Activated naive CD4-positive, alpha-beta T cell treated with anti-CD3 and anti-CD28 coated beads, Interleukin-2, amount 10 ng/mL, durations not matched to agents 7 days and 5 days (primary cell): ENCODE measurements around the gene FER1L5.

Experiments
- CTCF ChIA-PET: fragments of 350-600 bp; sonication (Branson Sonifier 250); formaldehyde crosslinking; loops from one replicate; lab custom pipeline; 2021; ENCODE audit warnings: antibody characterized with exemption; lab: Charles Lee
- DNase-seq: peaks from one replicate; pipeline ENCODE4 v3.0.0-alpha.2; 2020
- H3K27ac Mint-ChIP-seq: one replicate; pipeline ENCODE4 v1.8.0; 2021; ENCODE audit warnings: mild to moderate bottlenecking, moderate library complexity, mixed read lengths
- H3K27me3 Mint-ChIP-seq: one replicate; pipeline ENCODE4 v1.8.0; 2021; ENCODE audit warnings: mild to moderate bottlenecking, mixed read lengths
- H3K36me3 Mint-ChIP-seq: one replicate; pipeline ENCODE4 v1.8.0; 2021; ENCODE audit warnings: mixed read lengths
- H3K4me1 Mint-ChIP-seq: one replicate; pipeline ENCODE4 v1.8.0; 2021; ENCODE audit warnings: mixed read lengths
- H3K4me3 Mint-ChIP-seq: one replicate; pipeline ENCODE4 v1.8.0; 2021; ENCODE audit warnings: mild to moderate bottlenecking, moderate library complexity, mixed read lengths
- H3K9me3 Mint-ChIP-seq: one replicate; pipeline ENCODE4 v1.8.0; 2021; ENCODE audit warnings: mixed read lengths

The FER1L5 gene

GRCh38 chr2:96642564-96643360 is at the start of gene FER1L5:
FER1L5 (plus strand) TSS chr2:96642764; CDS start chr2:96642837, 73 bp downstream.
- no peak for DNase-seq
- CTCF ChIA-PET: no interaction called here
- peaks cover 65% of the 10 kb centered on the region for H3K27me3 Mint-ChIP-seq
- H3K4me3 Mint-ChIP-seq: no peak within 1 kb of the TSS
- H3K36me3 Mint-ChIP-seq: no peaks in the 10 kb centered on the region
- H3K9me3 Mint-ChIP-seq: peaks cover 3% of the 10 kb centered on the region
- peaks cover 9% of the 10 kb centered on the region for H3K4me1 Mint-ChIP-seq
- H3K27ac Mint-ChIP-seq: peak within 1 kb of the TSS; percentile 37

GRCh38 chr2:96594282-96594681 is 48.3 kb upstream of the FER1L5 start:
- DNase-seq: no peak
- H3K4me3 Mint-ChIP-seq: no peak overlapping the region
- H3K9me3 Mint-ChIP-seq: no peaks in the 10 kb centered on the region
- CTCF ChIA-PET: interaction anchor here (0.8 to 2.2 kb wide), 10 partner anchors 10 to 518 kb away, joined by 3 to 15 read pairs (median 3); no protein-coding TSS in a partner anchor
- H3K27ac Mint-ChIP-seq: peak overlapping the region; percentile 75
- peaks cover 49% of the 10 kb centered on the region for H3K4me1 Mint-ChIP-seq
- H3K36me3 Mint-ChIP-seq: peaks cover 72% of the 10 kb centered on the region
- H3K27me3 Mint-ChIP-seq: no peaks in the 10 kb centered on the region

GRCh38 chr2:96594691-96595152 is 47.8 kb upstream of the FER1L5 start:
- peak; percentile 41 for DNase-seq
- H3K9me3 Mint-ChIP-seq: no peaks in the 10 kb centered on the region
- peak overlapping the region; percentile 75 for H3K27ac Mint-ChIP-seq
- no peak overlapping the region for H3K4me3 Mint-ChIP-seq
- peaks cover 69% of the 10 kb centered on the region for H3K36me3 Mint-ChIP-seq
- peaks cover 49% of the 10 kb centered on the region for H3K4me1 Mint-ChIP-seq
- no peaks in the 10 kb centered on the region for H3K27me3 Mint-ChIP-seq
- CTCF ChIA-PET: interaction anchor here (0.6 to 2.2 kb wide), 9 partner anchors 9 to 180 kb away, joined by 3 to 15 read pairs (median 3); no protein-coding TSS in a partner anchor

GRCh38 chr2:96596596-96596995 is 46.0 kb upstream of the FER1L5 start:
- Mint-ChIP-seq H3K4me3 (no peak overlapping the region), H3K4me1 (peaks cover 48% of the 10 kb centered on the region), H3K36me3 (peaks cover 76% of the 10 kb centered on the region), H3K27ac (no peak overlapping the region), H3K9me3 (no peaks in the 10 kb centered on the region), H3K27me3 (no peaks in the 10 kb centered on the region)
- CTCF ChIA-PET: no interaction called here
- DNase-seq: no peak

- no peaks in the 10 kb centered on the region for H3K27me3 Mint-ChIP-seq
- H3K4me3 Mint-ChIP-seq: no peak overlapping the region
- H3K9me3 Mint-ChIP-seq: no peaks in the 10 kb centered on the region
- CTCF ChIA-PET: interaction anchor here (1.1 kb wide), 1 partner anchor 45 kb away, joined by 3 read pairs; no protein-coding TSS in a partner anchor
- H3K4me1 Mint-ChIP-seq: peaks cover 25% of the 10 kb centered on the region
- H3K27ac Mint-ChIP-seq: no peak overlapping the region
- no peak for DNase-seq
- H3K36me3 Mint-ChIP-seq: peaks cover 60% of the 10 kb centered on the region
Measured at GRCh38 chr2:96599941-96600340, 42.6 kb upstream of the FER1L5 start.

GRCh38 chr2:96601382-96602292 is 40.9 kb upstream of the FER1L5 start:
- DNase-seq: no peak
- peaks cover 68% of the 10 kb centered on the region for H3K36me3 Mint-ChIP-seq
- CTCF ChIA-PET: interaction anchor here (1.0 kb wide), 1 partner anchor 160 kb away, joined by 4 read pairs; the partner anchor contains the start of gene CNNM4
- peaks cover 14% of the 10 kb centered on the region for H3K4me1 Mint-ChIP-seq
- H3K27me3 Mint-ChIP-seq: no peaks in the 10 kb centered on the region
- no peak overlapping the region for H3K4me3 Mint-ChIP-seq
- H3K27ac Mint-ChIP-seq: peak overlapping the region; percentile 43
- no peaks in the 10 kb centered on the region for H3K9me3 Mint-ChIP-seq

- no peak for DNase-seq
- CTCF ChIA-PET: interaction anchor here (1.0 kb wide), 1 partner anchor 159 kb away, joined by 4 read pairs; the partner anchor contains the start of gene CNNM4
- Mint-ChIP-seq H3K4me3 (no peak overlapping the region), H3K27ac (no peak overlapping the region), H3K27me3 (no peaks in the 10 kb centered on the region), H3K9me3 (no peaks in the 10 kb centered on the region), H3K4me1 (peaks cover 10% of the 10 kb centered on the region), H3K36me3 (peaks cover 68% of the 10 kb centered on the region)
Measured at GRCh38 chr2:96602330-96602823, 40.2 kb upstream of the FER1L5 start.

- H3K9me3 Mint-ChIP-seq: no peaks in the 10 kb centered on the region
- H3K4me1 Mint-ChIP-seq: peaks cover 10% of the 10 kb centered on the region
- CTCF ChIA-PET: interaction anchor here (0.6 to 1.4 kb wide), 5 partner anchors 9 to 346 kb away, joined by 3 read pairs; no protein-coding TSS in a partner anchor
- H3K4me3 Mint-ChIP-seq: no peak overlapping the region
- no peak for DNase-seq
- no peaks in the 10 kb centered on the region for H3K27me3 Mint-ChIP-seq
- H3K36me3 Mint-ChIP-seq: peaks cover 71% of the 10 kb centered on the region
- no peak overlapping the region for H3K27ac Mint-ChIP-seq
Measured at GRCh38 chr2:96604104-96604503, 38.5 kb upstream of the FER1L5 start.

GRCh38 chr2:96608469-96609455 is 33.8 kb upstream of the FER1L5 start:
- Mint-ChIP-seq H3K36me3 (peaks cover 81% of the 10 kb centered on the region), H3K27me3 (no peaks in the 10 kb centered on the region), H3K4me1 (no peaks in the 10 kb centered on the region), H3K4me3 (no peak overlapping the region), H3K9me3 (no peaks in the 10 kb centered on the region), H3K27ac (no peak overlapping the region)
- DNase-seq: no peak
- CTCF ChIA-PET: no interaction called here

- no peaks in the 10 kb centered on the region for H3K27me3 Mint-ChIP-seq
- no peak overlapping the region for H3K4me3 Mint-ChIP-seq
- CTCF ChIA-PET: interaction anchor here (1.1 kb wide), 1 partner anchor 11 kb away, joined by 3 read pairs; no protein-coding TSS in a partner anchor
- peaks cover 59% of the 10 kb centered on the region for H3K36me3 Mint-ChIP-seq
- H3K4me1 Mint-ChIP-seq: peaks cover 35% of the 10 kb centered on the region
- no peak for DNase-seq
- no peaks in the 10 kb centered on the region for H3K9me3 Mint-ChIP-seq
- peak overlapping the region; percentile 53 for H3K27ac Mint-ChIP-seq
Measured at GRCh38 chr2:96616128-96616527, 26.4 kb upstream of the FER1L5 start.

GRCh38 chr2:96616535-96616934 is 26.0 kb upstream of the FER1L5 start:
- no peaks in the 10 kb centered on the region for H3K9me3 Mint-ChIP-seq
- H3K36me3 Mint-ChIP-seq: peaks cover 55% of the 10 kb centered on the region
- no peak overlapping the region for H3K4me3 Mint-ChIP-seq
- peaks cover 35% of the 10 kb centered on the region for H3K4me1 Mint-ChIP-seq
- H3K27ac Mint-ChIP-seq: no peak overlapping the region
- DNase-seq: no peak
- no peaks in the 10 kb centered on the region for H3K27me3 Mint-ChIP-seq
- CTCF ChIA-PET: interaction anchor here (1.1 kb wide), 1 partner anchor 12 kb away, joined by 3 read pairs; no protein-coding TSS in a partner anchor

GRCh38 chr2:96617012-96617411 is 25.6 kb upstream of the FER1L5 start:
- Mint-ChIP-seq H3K27ac (peak overlapping the region; percentile 82), H3K9me3 (no peaks in the 10 kb centered on the region), H3K4me3 (no peak overlapping the region), H3K4me1 (peaks cover 35% of the 10 kb centered on the region), H3K36me3 (peaks cover 51% of the 10 kb centered on the region), H3K27me3 (no peaks in the 10 kb centered on the region)
- CTCF ChIA-PET: no interaction called here
- no peak for DNase-seq
